ENCODE data around the gene OTULIN.

OTULIN gene

GRCh38 chr5:14699159-14699558 is 34.6 kb downstream of the OTULIN start:
- Histone ChIP-seq H3K9me3 (ENCODE audit: control insufficient read depth, insufficient read depth, low read depth, low read length) (no peaks in the 10 kb centered on the region), H3K27ac (ENCODE audit: extremely low read depth, low read depth, low read length) (no peak overlapping the region), H3K4me3 (ENCODE audit: low read depth, low read length) (no peak overlapping the region), H3K4me1 (ENCODE audit: control insufficient read depth, insufficient read depth, low read length) (no peaks in the 10 kb centered on the region), H3K36me3 (ENCODE audit: control insufficient read depth in 2 of 2, insufficient read depth in 1 of 2, low read length in 2 of 2) (peaks cover 25 to 56% of the 10 kb centered on the region in 2 experiments)
- TF ChIP-seq ZNF670 (tag by site-specific recombination; IDR thresholded peaks at IDR 0.05; ENCODE audit: low read depth), result no peak
- TF ChIP-seq ZFP69B (tag by site-specific recombination; IDR thresholded peaks at IDR 0.05), result no peak
- no peak for TF ChIP-seq ZNF37A (tag by site-specific recombination; IDR thresholded peaks at IDR 0.05)
- no peak for TF ChIP-seq MEIS1 (CRISPR knock-in tag; IDR thresholded peaks at IDR 0.05; ENCODE audit: borderline replicate concordance)
- TF ChIP-seq PATZ1 (tag by site-specific recombination; IDR thresholded peaks at IDR 0.05), result no peak
- TF ChIP-seq ZBTB11 (tag by site-specific recombination; conservative IDR thresholded peaks at IDR 0.05; ENCODE audit: low read depth), result no peak
- TF ChIP-seq ZNF560 (tag by site-specific recombination; IDR thresholded peaks at IDR 0.05; ENCODE audit: borderline replicate concordance), result no peak
- TF ChIP-seq KLF8 (tag by site-specific recombination; IDR thresholded peaks at IDR 0.05), result no peak
- TF ChIP-seq ZNF837 (tag by site-specific recombination; IDR thresholded peaks at IDR 0.05), result no peak
- no peak for TF ChIP-seq ZNF394 (tag by site-specific recombination; IDR thresholded peaks at IDR 0.05; ENCODE audit: borderline replicate concordance)
- no peak for TF ChIP-seq ZBTB44 (tag by site-specific recombination; IDR thresholded peaks at IDR 0.05)
- TF ChIP-seq ZNF138 (tag by site-specific recombination; IDR thresholded peaks at IDR 0.05; ENCODE audit: borderline replicate concordance), result no peak
- TF ChIP-seq ZNF354C (tag by site-specific recombination; IDR thresholded peaks at IDR 0.05; ENCODE audit: borderline replicate concordance, low read depth), result no peak
- TF ChIP-seq ZFP37 (tag by site-specific recombination; IDR thresholded peaks at IDR 0.05), result no peak
- TF ChIP-seq ZNF423 (tag by site-specific recombination; IDR thresholded peaks at IDR 0.05), result no peak
- TF ChIP-seq ZBTB1 (tag by site-specific recombination; IDR thresholded peaks at IDR 0.05), result no peak
- no peak for TF ChIP-seq ZNF660 (tag by site-specific recombination; IDR thresholded peaks at IDR 0.05)
- no peak for TF ChIP-seq ZBTB7A (tag by site-specific recombination; IDR thresholded peaks at IDR 0.05; ENCODE audit: low read depth)
- no peak for TF ChIP-seq ZNF830 (tag by site-specific recombination; IDR thresholded peaks at IDR 0.05; ENCODE audit: low read depth)
- CTCF ChIA-PET, result no interaction called here
- POLR2A ChIA-PET, result no interaction called here

DNA sequence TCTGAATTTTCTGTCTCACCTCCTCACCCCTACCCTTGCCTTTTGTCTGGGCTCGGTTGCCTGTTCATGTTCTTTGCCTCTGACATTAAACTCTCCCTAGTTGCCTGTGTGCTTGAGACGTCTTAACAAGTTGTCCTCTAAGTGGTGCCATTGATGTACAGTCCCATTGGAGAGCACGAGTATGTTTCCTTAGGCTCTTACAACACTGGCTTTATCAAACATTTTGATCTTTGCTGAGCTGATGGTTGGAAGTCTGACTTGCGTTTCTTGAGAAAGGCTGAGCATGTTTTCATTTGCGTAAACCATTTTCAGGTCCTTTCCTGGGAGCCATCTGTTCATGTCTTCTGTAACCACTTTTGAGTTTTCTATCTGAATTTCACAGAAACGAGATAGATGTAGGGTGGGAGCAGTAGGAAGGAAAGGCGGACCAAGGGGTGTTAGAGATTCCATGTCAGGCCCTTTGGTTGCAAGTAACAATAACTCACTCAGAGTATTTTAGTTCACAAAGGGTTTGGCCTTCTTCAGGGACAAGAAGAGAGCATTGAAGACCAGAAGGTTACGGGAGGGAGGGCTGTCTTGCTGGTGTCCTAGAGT is 35.4 kb downstream of the OTULIN start:
- Histone ChIP-seq H3K4me3 (ENCODE audit: low read depth, low read length) (no peak overlapping the region), H3K9me3 (ENCODE audit: control insufficient read depth, insufficient read depth, low read depth, low read length) (no peaks in the 10 kb centered on the region), H3K36me3 (ENCODE audit: control insufficient read depth in 2 of 2, insufficient read depth in 1 of 2, low read length in 2 of 2) (peaks cover 18 to 53% of the 10 kb centered on the region in 2 experiments), H3K4me1 (ENCODE audit: control insufficient read depth, insufficient read depth, low read length) (no peaks in the 10 kb centered on the region), H3K27ac (ENCODE audit: extremely low read depth, low read depth, low read length) (no peak overlapping the region)
- TF ChIP-seq, protein P1, sequence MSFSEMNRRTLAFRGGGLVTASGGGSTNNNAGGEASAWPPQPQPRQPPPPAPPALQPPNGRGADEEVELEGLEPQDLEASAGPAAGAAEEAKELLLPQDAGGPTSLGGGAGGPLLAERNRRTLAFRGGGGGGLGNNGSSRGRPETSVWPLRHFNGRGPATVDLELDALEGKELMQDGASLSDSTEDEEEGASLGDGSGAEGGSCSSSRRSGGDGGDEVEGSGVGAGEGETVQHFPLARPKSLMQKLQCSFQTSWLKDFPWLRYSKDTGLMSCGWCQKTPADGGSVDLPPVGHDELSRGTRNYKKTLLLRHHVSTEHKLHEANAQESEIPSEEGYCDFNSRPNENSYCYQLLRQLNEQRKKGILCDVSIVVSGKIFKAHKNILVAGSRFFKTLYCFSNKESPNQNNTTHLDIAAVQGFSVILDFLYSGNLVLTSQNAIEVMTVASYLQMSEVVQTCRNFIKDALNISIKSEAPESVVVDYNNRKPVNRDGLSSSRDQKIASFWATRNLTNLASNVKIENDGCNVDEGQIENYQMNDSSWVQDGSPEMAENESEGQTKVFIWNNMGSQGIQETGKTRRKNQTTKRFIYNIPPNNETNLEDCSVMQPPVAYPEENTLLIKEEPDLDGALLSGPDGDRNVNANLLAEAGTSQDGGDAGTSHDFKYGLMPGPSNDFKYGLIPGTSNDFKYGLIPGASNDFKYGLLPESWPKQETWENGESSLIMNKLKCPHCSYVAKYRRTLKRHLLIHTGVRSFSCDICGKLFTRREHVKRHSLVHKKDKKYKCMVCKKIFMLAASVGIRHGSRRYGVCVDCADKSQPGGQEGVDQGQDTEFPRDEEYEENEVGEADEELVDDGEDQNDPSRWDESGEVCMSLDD (tag by site-specific recombination; IDR thresholded peaks at IDR 0.05), result no peak
- TF ChIP-seq ZNF785 (tag by site-specific recombination; IDR thresholded peaks at IDR 0.05) (no peak), YY2 (tag by site-specific recombination; IDR thresholded peaks at IDR 0.05) (no peak), ZNF132 (tag by site-specific recombination; IDR thresholded peaks at IDR 0.05; ENCODE audit: borderline replicate concordance) (no peak), ZNF423 (tag by site-specific recombination; IDR thresholded peaks at IDR 0.05) (no peak), ZFP69B (tag by site-specific recombination; IDR thresholded peaks at IDR 0.05) (no peak), ZNF664 (tag by site-specific recombination; IDR thresholded peaks at IDR 0.05) (no peak), ZNF146 (tag by site-specific recombination; IDR thresholded peaks at IDR 0.05) (no peak), TRIM28 (IDR thresholded peaks at IDR 0.05; ENCODE audit: borderline replicate concordance, low read length) (no peak), MEIS1 (CRISPR knock-in tag; IDR thresholded peaks at IDR 0.05; ENCODE audit: borderline replicate concordance) (no peak), ZNF121 (tag by site-specific recombination; IDR thresholded peaks at IDR 0.05) (no peak)
- CTCF ChIA-PET, result no interaction called here
- POLR2A ChIA-PET, result no interaction called here
